BJ (cell line): ENCODE data around the gene LSM14B. TPM values are rescaled to one million over a fixed set of nuclear protein-coding genes. Genes with fewer than 3 reads are reported as not detected.

Experiments used
- CTCF ChIA-PET: fragments of 350-600 bp; formaldehyde crosslinking; extraction: SDS; loops from one replicate; lab custom pipeline; 2021; ENCODE audit warnings: antibody characterized with exemption, inconsistent platforms; lab: Yijun Ruan, JAX
- POLR2A ChIA-PET: fragments of 300-600 bp; sonication (Branson Sonifier 250); formaldehyde crosslinking; extraction: SDS; loops from one replicate; lab custom pipeline; 2021; ENCODE audit warnings: antibody characterized with exemption; lab: Charles Lee
- DNase-seq: peaks from one replicate; pipeline ENCODE4 v3.0.0-alpha.2; 2011; ENCODE audit warnings: low read depth
- H3K27me3 ChIP-seq: 2 replicates; pipeline ENCODE4 v1.6.0; 2011; ENCODE audit warnings: low read length; ENCODE audit not compliant: control insufficient read depth, insufficient read depth
- H3K36me3 ChIP-seq: 2 replicates; pipeline ENCODE4 v1.5.1; 2011; ENCODE audit warnings: low read length; ENCODE audit not compliant: control insufficient read depth, insufficient read depth
- H3K4me3 ChIP-seq: 2 replicates; pipeline ENCODE4 v1.5.1; 2011; ENCODE audit warnings: low read depth, mild to moderate bottlenecking, control low read depth, low read length
- polyA plus RNA-seq: library from polyadenylated mRNA; depleted of rRNA; stranded (reverse); fragments of >200 nt; gene quantifications from 2 replicates; pipeline ENCODE4 v1.2.3, GENCODE V29; 2011
- TF ChIP-seq, protein P1 (sequence below): IDR thresholded peaks from 2 replicates; pipeline ENCODE4 v1.5.1; 2011; ENCODE audit warnings: low read depth, mild to moderate bottlenecking, control low read depth, inconsistent platforms, low read length, moderate library complexity; ENCODE audit not compliant: insufficient read depth

Gene LSM14B
- polyA plus RNA-seq, 1 experiment: 48.2 TPM

DNA sequence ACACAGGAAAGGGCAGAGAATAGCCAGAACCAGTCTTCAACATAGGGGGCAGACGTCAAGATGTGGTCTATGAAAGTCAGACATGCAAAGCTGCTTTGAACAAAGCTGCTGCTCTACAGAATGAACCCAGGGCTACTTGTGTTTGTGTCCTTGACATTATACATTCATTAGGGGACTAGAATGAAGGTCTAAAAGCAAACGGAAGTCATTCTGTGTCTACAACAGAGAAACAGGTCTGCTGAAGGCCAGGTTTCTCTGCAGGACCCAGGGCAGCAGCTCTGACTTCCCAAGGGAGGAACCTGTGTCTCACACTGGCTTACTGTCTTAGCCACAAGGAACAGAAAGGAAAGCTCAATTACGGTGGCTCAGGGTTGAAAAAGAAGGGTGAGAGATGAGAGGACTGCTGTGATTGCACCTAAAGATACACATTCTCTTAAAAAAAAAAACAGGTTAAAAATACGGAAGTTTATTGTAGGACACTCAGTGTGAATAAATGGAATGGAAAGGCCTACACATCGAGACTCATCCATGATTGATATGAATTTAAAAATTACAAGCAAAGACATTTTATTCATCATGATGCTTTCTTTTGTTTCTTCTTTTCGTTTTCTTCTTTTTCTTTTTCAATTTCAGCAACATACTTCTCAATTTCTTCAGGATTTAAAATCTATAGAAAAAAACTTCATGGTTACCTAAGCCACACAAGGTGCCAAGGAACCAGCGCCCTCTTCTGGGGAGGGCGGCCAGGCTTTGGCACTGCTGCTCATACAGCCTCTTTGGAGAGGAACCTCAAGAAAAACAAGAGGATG, 14.2 kb downstream of the LSM14B start:
- Histone ChIP-seq H3K36me3 (peaks cover 54% of the 10 kb centered on the region), H3K27me3 (no peaks in the 10 kb centered on the region), H3K4me3 (no peak overlapping the region)
- DNase-seq: no peak
- ChIA-PET CTCF (interaction anchor here (0.6 to 4.1 kb wide), 11 partner anchors 9 to 149 kb away, joined by 3 to 33 read pairs (median 5); partner anchors contain the start of gene LSM14B), POLR2A (interaction anchor here (0.6 kb wide), 1 partner anchor 239 kb away, joined by 3 read pairs; no protein-coding TSS in a partner anchor)
- TF ChIP-seq, protein P1, sequence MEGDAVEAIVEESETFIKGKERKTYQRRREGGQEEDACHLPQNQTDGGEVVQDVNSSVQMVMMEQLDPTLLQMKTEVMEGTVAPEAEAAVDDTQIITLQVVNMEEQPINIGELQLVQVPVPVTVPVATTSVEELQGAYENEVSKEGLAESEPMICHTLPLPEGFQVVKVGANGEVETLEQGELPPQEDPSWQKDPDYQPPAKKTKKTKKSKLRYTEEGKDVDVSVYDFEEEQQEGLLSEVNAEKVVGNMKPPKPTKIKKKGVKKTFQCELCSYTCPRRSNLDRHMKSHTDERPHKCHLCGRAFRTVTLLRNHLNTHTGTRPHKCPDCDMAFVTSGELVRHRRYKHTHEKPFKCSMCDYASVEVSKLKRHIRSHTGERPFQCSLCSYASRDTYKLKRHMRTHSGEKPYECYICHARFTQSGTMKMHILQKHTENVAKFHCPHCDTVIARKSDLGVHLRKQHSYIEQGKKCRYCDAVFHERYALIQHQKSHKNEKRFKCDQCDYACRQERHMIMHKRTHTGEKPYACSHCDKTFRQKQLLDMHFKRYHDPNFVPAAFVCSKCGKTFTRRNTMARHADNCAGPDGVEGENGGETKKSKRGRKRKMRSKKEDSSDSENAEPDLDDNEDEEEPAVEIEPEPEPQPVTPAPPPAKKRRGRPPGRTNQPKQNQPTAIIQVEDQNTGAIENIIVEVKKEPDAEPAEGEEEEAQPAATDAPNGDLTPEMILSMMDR: peak; percentile 90

DNA sequence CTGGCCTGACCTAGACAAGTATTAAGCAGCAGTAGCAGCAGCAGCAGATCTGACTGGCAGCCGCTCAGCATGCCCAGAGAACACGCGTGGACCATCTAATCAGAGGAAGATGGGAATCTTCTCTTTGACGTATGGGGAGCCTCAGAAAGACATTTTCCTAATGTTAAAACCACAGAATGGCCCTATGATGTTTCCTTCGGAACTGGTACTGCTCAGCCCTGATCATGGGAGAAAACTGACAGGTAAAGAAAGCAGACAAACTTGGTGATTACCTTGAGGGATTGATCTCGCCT, 14.8 kb downstream of the LSM14B start:
- CTCF ChIA-PET: interaction anchor here (1.0 to 4.1 kb wide), 8 partner anchors 10 to 126 kb away, joined by 3 to 33 read pairs (median 8); partner anchors contain the start of gene LSM14B
- H3K36me3 ChIP-seq: peaks cover 49% of the 10 kb centered on the region
- H3K27me3 ChIP-seq: no peaks in the 10 kb centered on the region
- DNase-seq: no peak
- TF ChIP-seq, protein P1: no peak
- POLR2A ChIA-PET: no interaction called here
- no peak overlapping the region for H3K4me3 ChIP-seq

DNA sequence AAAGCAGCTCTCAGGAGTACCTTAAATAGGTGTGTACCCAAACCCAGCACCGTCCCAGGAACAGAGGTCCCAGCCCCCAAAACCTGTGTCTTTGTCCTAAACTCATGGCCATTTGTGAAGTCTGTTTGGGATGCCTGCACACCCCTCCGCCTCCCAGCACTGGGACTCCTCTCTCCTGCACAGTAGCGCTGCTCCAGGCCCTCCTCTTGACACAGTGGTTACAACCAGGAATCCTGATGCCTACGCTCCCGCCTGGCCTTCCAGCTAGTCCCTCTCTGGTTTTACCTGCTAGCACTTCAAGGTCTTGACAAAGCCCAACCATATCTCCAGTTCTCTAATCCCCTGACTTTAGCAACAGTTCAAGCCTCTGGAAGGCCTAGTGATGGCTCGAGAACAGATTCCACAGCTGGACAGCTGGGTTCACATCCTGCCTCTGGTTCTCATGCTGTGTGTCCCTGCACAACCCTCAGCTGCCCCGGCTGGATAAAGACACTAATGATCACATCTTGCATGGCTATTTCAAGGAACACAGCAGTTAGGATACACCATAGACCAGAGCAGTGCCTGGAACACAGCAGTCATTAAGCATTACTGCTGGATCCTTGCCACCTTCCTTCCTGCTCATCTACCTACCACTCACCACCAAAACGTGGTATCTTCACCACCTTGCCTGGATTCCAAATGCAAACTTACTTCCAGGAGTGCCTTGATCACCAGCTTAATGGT, 15.4 kb downstream of the LSM14B start:
- H3K36me3 ChIP-seq: peaks cover 45% of the 10 kb centered on the region
- no peak overlapping the region for H3K4me3 ChIP-seq
- H3K27me3 ChIP-seq: no peaks in the 10 kb centered on the region
- ChIA-PET CTCF (interaction anchor here (0.7 to 4.1 kb wide), 9 partner anchors 8 to 132 kb away, joined by 3 to 33 read pairs (median 5); no protein-coding TSS in a partner anchor), POLR2A (no interaction called here)
- no peak for DNase-seq
- TF ChIP-seq, protein P1: no peak

DNA sequence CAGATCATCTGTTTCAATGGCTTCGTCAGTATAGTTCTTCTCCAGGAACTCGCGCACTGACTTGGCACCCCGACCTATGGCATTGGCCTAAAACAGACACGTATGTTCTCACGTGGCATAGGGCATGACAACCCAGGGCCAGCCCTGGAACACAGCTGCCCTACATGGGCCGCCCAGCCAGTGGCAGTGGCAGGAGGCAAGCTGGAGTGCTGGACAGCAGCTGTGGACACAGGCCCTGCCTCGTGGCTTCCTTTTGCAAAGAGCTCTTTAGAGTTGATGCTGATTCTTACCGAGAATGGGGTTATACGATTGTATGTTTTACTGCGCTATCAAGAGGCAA, 15.9 kb downstream of the LSM14B start:
- ChIA-PET POLR2A (no interaction called here), CTCF (interaction anchor here (0.7 to 4.1 kb wide), 9 partner anchors 9 to 133 kb away, joined by 3 to 33 read pairs (median 5); no protein-coding TSS in a partner anchor)
- TF ChIP-seq, protein P1: no peak
- no peak for DNase-seq
- Histone ChIP-seq H3K4me3 (no peak overlapping the region), H3K36me3 (peaks cover 41% of the 10 kb centered on the region), H3K27me3 (no peaks in the 10 kb centered on the region)

DNA sequence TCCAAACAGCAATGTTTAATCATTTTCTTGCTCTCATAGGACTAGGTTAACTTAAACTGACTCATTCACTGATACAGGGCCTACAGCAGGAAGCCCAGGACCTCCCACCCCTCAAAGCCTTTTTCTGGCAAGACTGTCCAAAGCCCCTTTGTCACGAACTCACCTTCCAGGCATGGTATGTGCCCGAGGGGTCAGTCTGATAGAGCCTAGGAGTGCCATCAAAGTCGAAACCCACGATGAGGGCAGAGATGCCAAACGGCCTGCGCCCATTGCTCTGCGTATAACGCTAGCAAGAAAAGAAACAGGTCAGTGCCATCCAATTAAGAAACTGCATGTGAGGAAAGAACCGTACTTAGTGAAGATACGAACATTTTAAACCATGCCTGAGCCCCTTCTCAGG, 16.6 kb downstream of the LSM14B start:
- H3K36me3 ChIP-seq: peaks cover 35% of the 10 kb centered on the region
- POLR2A ChIA-PET: no interaction called here
- DNase-seq: no peak

More for the DNA sequence above, 16.6 kb downstream of the LSM14B start:
- no peaks in the 10 kb centered on the region for H3K27me3 ChIP-seq
- CTCF ChIA-PET: interaction anchor here (1.0 to 4.1 kb wide), 5 partner anchors 16 to 128 kb away, joined by 3 to 33 read pairs (median 10); no protein-coding TSS in a partner anchor
- TF ChIP-seq, protein P1: no peak
- H3K4me3 ChIP-seq: no peak overlapping the region
